Measurements from ENCODE around the gene PACRG.

The PACRG gene

GRCh38 chr6:163152701-163153100 lies 424.9 kb downstream of the PACRG start:
- DNase-seq = no peak

- no peak for DNase-seq
These were observed 431.3 kb downstream of the PACRG start for GRCh38 chr6:163159110-163159509.

- no peak for DNase-seq
These were observed 431.9 kb downstream of the PACRG start for GRCh38 chr6:163159689-163160088.

- DNase-seq = no peak
These were observed 434.5 kb downstream of the PACRG start for GRCh38 chr6:163162007-163162873.

GRCh38 chr6:163162874-163163213 lies 435.1 kb downstream of the PACRG start:
- no peak for DNase-seq

- DNase-seq = no peak
These were observed 436.6 kb downstream of the PACRG start for GRCh38 chr6:163164175-163164900.

GRCh38 chr6:163165155-163165910 lies 437.6 kb downstream of the PACRG start:
- no peak for DNase-seq

GRCh38 chr6:163165922-163166321 lies 438.1 kb downstream of the PACRG start:
- DNase-seq = peak; percentile 25

- DNase-seq = peak; percentile 42
These were observed 438.7 kb downstream of the PACRG start for GRCh38 chr6:163166507-163166906.

- DNase-seq = no peak
These were observed 441.7 kb downstream of the PACRG start for GRCh38 chr6:163169521-163169920.

GRCh38 chr6:163170294-163170883 lies 442.6 kb downstream of the PACRG start:
- DNase-seq = no peak

GRCh38 chr6:163173741-163174140 lies 446.0 kb downstream of the PACRG start:
- DNase-seq = no peak

GRCh38 chr6:163175301-163175700 lies 447.5 kb downstream of the PACRG start:
- no peak for DNase-seq

GRCh38 chr6:163176097-163176496 lies 448.3 kb downstream of the PACRG start:
- DNase-seq = no peak

- no peak for DNase-seq
These were observed 449.2 kb downstream of the PACRG start for GRCh38 chr6:163177007-163177406.

GRCh38 chr6:163177892-163178420 lies 450.2 kb downstream of the PACRG start:
- DNase-seq = no peak

- DNase-seq = no peak
These were observed 451.3 kb downstream of the PACRG start for GRCh38 chr6:163179061-163179460.

- no peak for DNase-seq
These were observed 451.9 kb downstream of the PACRG start for GRCh38 chr6:163179721-163180120.

- DNase-seq = no peak
These were observed 453.2 kb downstream of the PACRG start for GRCh38 chr6:163180874-163181541.

GRCh38 chr6:163181666-163182180 lies 453.9 kb downstream of the PACRG start:
- DNase-seq = no peak

GRCh38 chr6:163182696-163183095 lies 454.9 kb downstream of the PACRG start:
- DNase-seq = no peak

- DNase-seq = no peak
These were observed 456.0 kb downstream of the PACRG start for GRCh38 chr6:163183806-163184205.
